GM19238 (cell line): Measurements from ENCODE around the gene SECTM1.
"Not testable (repeated sequence)": the region's sequence is repeated elsewhere in the genome, so short reads cannot be mapped to it uniquely, and the experiment has no call there.

Experiments used
- DNase-seq: peaks from one replicate; pipeline ENCODE4 v3.0.0; 2011; ENCODE audit warnings: low spot score; ENCODE audit not compliant: insufficient read length

Gene SECTM1

GRCh38 chr17:82333279-82334171 is at the start of gene SECTM1:
SECTM1 (minus strand) TSS chr17:82333766; CDS start chr17:82327240, 6,526 bp downstream.
- no peak for DNase-seq

- no peak for DNase-seq
Observed at GRCh38 chr17:82382933-82383255, 49.3 kb upstream of the SECTM1 start.

GRCh38 chr17:82382220-82382932 is 48.8 kb upstream of the SECTM1 start:
- not testable (repeated sequence) for DNase-seq

GRCh38 chr17:82381703-82382009 is 48.1 kb upstream of the SECTM1 start:
- not testable (repeated sequence) for DNase-seq

GRCh38 chr17:82380860-82381702 is 47.5 kb upstream of the SECTM1 start:
- no peak for DNase-seq

- DNase-seq: no peak
Observed at GRCh38 chr17:82378741-82379021, 45.1 kb upstream of the SECTM1 start.

GRCh38 chr17:82377924-82378740 is 44.6 kb upstream of the SECTM1 start:
- DNase-seq: no peak

- DNase-seq: not testable (repeated sequence)
Observed at GRCh38 chr17:82377294-82377693, 43.7 kb upstream of the SECTM1 start.

- DNase-seq: no peak
Observed at GRCh38 chr17:82376042-82376730, 42.6 kb upstream of the SECTM1 start.

- DNase-seq: no peak
Observed at GRCh38 chr17:82375359-82376041, 41.9 kb upstream of the SECTM1 start.

GRCh38 chr17:82374626-82375331 is 41.2 kb upstream of the SECTM1 start:
- no peak for DNase-seq

- no peak for DNase-seq
Observed at GRCh38 chr17:82373731-82374625, 40.4 kb upstream of the SECTM1 start.

- not testable (repeated sequence) for DNase-seq
Observed at GRCh38 chr17:82373072-82373452, 39.5 kb upstream of the SECTM1 start.

- DNase-seq: no peak
Observed at GRCh38 chr17:82372249-82373071, 38.9 kb upstream of the SECTM1 start.

GRCh38 chr17:82371333-82372248 is 38.0 kb upstream of the SECTM1 start, which contains the start of gene UTS2R:
UTS2R (plus strand) TSS chr17:82371765; CDS start chr17:82374325, 2,560 bp downstream.
- DNase-seq: no peak
